SU-DHL-6 (cell line): ENCODE data around the gene FRRS1L.
"Not testable (repeated sequence)": the region's sequence is repeated elsewhere in the genome, so short reads cannot be mapped to it uniquely, and the experiment has no call there.

Experiments used
- H2AFZ ChIP-seq: fragments of 200-600 bp; sonication (generic); 2 replicates; pipeline ENCODE4 v1.6.1; 2014; ENCODE audit warnings: low read depth, mild to moderate bottlenecking, moderate library complexity, mixed read lengths, antibody characterized with exemption, low read length; ENCODE audit not compliant: severe bottlenecking
- H3F3A ChIP-seq: fragments of 200-600 bp; shearing (Covaris generic); 2 replicates; pipeline ENCODE4 v1.6.0; 2016; ENCODE audit warnings: antibody characterized with exemption, mild to moderate bottlenecking; ENCODE audit not compliant: insufficient read depth
- H3K27ac ChIP-seq: fragments of 200-600 bp; sonication (generic); 2 replicates; pipeline ENCODE4 v1.5.1; 2016; ENCODE audit warnings: low read depth, mild to moderate bottlenecking, low read length, moderate library complexity, mixed read lengths
- H3K27me3 ChIP-seq: fragments of 200-600 bp; sonication (generic), shearing (Covaris generic); 2 replicates; pipeline ENCODE4 v1.6.0; 2014; ENCODE audit warnings: mild to moderate bottlenecking, low read length
- H3K36me3 ChIP-seq: fragments of 200-600 bp; sonication (generic); 2 replicates; pipeline ENCODE4 v1.6.1; 2014; ENCODE audit warnings: mild to moderate bottlenecking, low read length, mixed read lengths
- H3K4me2 ChIP-seq: fragments of 300-600, 200-600 bp; shearing (Covaris generic), sonication (generic); 2 replicates; pipeline ENCODE4 v1.6.0; 2014; ENCODE audit warnings: low read length, low read depth, mild to moderate bottlenecking; ENCODE audit not compliant: poor library complexity, severe bottlenecking
- H3K4me3 ChIP-seq: fragments of 200-600 bp; sonication (generic); 2 replicates; pipeline ENCODE4 v1.5.1; 2014; ENCODE audit warnings: antibody characterized with exemption, low read length, mild to moderate bottlenecking, mixed read lengths; ENCODE audit not compliant: insufficient read depth, poor library complexity, severe bottlenecking
- H3K79me2 ChIP-seq: fragments of 200-600 bp; sonication (generic); 2 replicates; pipeline ENCODE4 v1.6.1; 2014; ENCODE audit warnings: mild to moderate bottlenecking, low read length, moderate library complexity; ENCODE audit not compliant: insufficient read depth
- H3K9ac ChIP-seq: fragments of 200-600 bp; sonication (generic); 2 replicates; pipeline ENCODE4 v1.7.0; 2014; ENCODE audit warnings: mild to moderate bottlenecking, low read length
- H3K9me2 ChIP-seq: fragments of 200-600 bp; sonication (generic); replicated peaks from 2 replicates; pipeline ENCODE4 v1.6.1; 2014; ENCODE audit warnings: low read length; ENCODE audit not compliant: insufficient read depth
- H3K9me3 ChIP-seq: fragments of 200-600 bp; sonication (generic); 2 replicates; pipeline ENCODE4 v1.6.1; 2014; ENCODE audit warnings: low read length, mixed read lengths; ENCODE audit not compliant: insufficient read depth
- H4K20me1 ChIP-seq: fragments of 200-600 bp; sonication (generic); 2 replicates; pipeline ENCODE4 v1.6.1; 2014; ENCODE audit warnings: low read depth, mild to moderate bottlenecking, antibody characterized with exemption, low read length, moderate library complexity, mixed read lengths
- EZH2phosphoT487 ChIP-seq: fragments of 200-600 bp; sonication (generic), shearing (Covaris generic); conservative IDR thresholded peaks from 2 replicates; pipeline ENCODE4 v1.6.1; 2018; ENCODE audit warnings: mild to moderate bottlenecking, antibody characterized with exemption, low read length, moderate library complexity, mixed read lengths
- TF ChIP-seq, protein P1 (sequence below): fragments of 200-600 bp; sonication (generic); IDR thresholded peaks from one replicate; pipeline ENCODE4 v1.5.1; 2017; ENCODE audit warnings: antibody characterized with exemption, mild to moderate bottlenecking, low read length, moderate library complexity; ENCODE audit not compliant: insufficient read depth, poor library complexity, severe bottlenecking

The FRRS1L gene

DNA sequence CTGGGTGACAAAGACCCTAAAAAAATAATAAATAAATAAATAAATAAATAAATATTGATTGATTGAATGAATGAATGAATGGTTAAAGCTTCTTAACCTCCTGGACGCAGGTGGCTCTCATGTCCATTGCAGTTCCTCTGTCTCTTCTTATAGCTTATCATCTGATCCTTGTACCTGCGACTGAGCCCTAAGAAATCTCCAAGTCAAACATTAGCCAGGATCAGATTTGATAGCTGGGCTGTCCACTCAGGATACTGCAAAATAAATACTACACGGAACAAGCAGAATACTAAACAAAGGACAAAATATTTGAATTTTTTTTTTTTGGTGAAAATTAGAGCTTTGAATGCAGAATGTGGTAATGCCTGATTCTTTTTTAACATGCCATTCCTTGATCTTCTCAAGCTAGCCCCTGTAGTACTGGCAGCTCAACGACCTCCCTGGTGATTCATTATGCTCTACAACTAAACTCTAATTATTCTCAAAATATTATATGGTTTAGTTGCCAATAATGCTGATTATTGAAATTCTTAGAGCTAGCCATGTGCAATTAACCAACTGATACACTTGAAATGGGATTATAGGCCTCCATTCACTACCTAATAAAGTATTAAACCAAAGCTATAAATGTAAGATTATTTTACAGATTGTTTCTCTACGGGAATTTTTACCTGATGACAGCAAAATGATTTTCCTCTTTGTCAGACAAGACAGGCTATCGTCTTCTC, 37.4 kb downstream of the FRRS1L start:
- Histone ChIP-seq H3K27me3 (no peaks in the 10 kb centered on the region; the same call in 1 of the 2 replicates), H4K20me1 (no peaks in the 10 kb centered on the region), H3K27ac (no peak overlapping the region), H3K79me2 (no peaks in the 10 kb centered on the region), H3F3A (no peaks in the 10 kb centered on the region), H2AFZ (no peak overlapping the region), H3K36me3 (no peaks in the 10 kb centered on the region), H3K4me2 (no peak overlapping the region), H3K9ac (no peak overlapping the region), H3K9me3 (no peaks in the 10 kb centered on the region), H3K9me2 (no peaks in the 10 kb centered on the region), H3K4me3 (no peak overlapping the region)
- no peak for TF ChIP-seq EZH2phosphoT487
- TF ChIP-seq, protein P1, sequence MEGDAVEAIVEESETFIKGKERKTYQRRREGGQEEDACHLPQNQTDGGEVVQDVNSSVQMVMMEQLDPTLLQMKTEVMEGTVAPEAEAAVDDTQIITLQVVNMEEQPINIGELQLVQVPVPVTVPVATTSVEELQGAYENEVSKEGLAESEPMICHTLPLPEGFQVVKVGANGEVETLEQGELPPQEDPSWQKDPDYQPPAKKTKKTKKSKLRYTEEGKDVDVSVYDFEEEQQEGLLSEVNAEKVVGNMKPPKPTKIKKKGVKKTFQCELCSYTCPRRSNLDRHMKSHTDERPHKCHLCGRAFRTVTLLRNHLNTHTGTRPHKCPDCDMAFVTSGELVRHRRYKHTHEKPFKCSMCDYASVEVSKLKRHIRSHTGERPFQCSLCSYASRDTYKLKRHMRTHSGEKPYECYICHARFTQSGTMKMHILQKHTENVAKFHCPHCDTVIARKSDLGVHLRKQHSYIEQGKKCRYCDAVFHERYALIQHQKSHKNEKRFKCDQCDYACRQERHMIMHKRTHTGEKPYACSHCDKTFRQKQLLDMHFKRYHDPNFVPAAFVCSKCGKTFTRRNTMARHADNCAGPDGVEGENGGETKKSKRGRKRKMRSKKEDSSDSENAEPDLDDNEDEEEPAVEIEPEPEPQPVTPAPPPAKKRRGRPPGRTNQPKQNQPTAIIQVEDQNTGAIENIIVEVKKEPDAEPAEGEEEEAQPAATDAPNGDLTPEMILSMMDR, result no peak

DNA sequence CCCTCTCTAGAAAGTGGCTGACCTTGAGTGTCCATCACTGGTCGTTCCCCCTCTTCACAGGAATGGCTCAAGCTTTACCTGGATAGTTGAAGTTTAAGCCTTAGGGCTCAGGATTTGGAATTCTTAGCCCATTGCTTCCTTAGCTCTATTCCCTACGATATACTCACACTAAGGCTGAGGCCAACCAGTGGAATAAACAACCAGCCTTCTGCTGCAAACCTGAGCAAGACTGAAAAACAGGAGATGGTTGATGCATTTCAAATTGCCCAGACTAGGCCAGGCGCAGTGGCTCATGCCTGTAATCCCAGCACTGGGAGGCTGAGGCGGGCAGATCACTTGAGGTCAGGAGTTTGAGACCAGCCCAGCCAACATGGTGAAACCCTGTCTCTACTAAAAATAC, 40.4 kb downstream of the FRRS1L start:
- not testable (repeated sequence) for H3K9me3 ChIP-seq, H3K9ac ChIP-seq

DNA sequence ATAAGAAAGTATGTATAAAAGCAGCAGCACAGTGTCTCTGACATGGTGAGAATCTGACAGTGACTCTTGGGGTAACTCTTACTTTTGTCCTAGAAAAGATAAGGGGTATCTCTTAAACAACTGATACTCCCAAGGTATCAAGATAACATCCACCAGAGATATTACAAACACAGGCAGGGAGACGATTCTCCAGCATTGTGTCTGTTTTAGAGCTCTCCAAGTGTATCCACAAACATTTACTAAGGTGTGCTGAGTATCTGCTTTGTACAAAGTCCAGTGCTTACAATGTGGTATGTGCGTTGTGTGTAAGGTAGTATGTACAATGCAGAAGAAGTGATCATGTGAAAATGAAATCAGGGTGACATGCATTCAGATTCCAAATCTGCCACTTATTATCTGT, 42.9 kb downstream of the FRRS1L start:
- H2AFZ ChIP-seq, result no peak overlapping the region
- H3K27me3 ChIP-seq, result no peaks in the 10 kb centered on the region
- H3K4me3 ChIP-seq, result no peak overlapping the region
- H4K20me1 ChIP-seq, result no peaks in the 10 kb centered on the region
- no peak overlapping the region for H3K4me2 ChIP-seq
- H3K9me2 ChIP-seq, result no peaks in the 10 kb centered on the region
- no peak overlapping the region for H3K27ac ChIP-seq
- H3K79me2 ChIP-seq, result peaks cover 6% of the 10 kb centered on the region
- TF ChIP-seq EZH2phosphoT487, result no peak
- TF ChIP-seq, protein P1, result no peak
- no peak overlapping the region for H3K9ac ChIP-seq
- H3K9me3 ChIP-seq, result no peaks in the 10 kb centered on the region
- no peaks in the 10 kb centered on the region for H3K36me3 ChIP-seq
- no peaks in the 10 kb centered on the region for H3F3A ChIP-seq

More for the DNA sequence above, 40.4 kb downstream of the FRRS1L start:
- not testable (repeated sequence) for H3K79me2 ChIP-seq, H3K36me3 ChIP-seq, H3K9me2 ChIP-seq, H3K4me2 ChIP-seq, H4K20me1 ChIP-seq, H2AFZ ChIP-seq, H3K4me3 ChIP-seq, H3K27ac ChIP-seq, H3F3A ChIP-seq, H3K27me3 ChIP-seq
